Retinal pigment epithelial cell (primary cell): ENCODE data around the gene YEATS2.

Source experiments
- DNase-seq: peaks from one replicate; pipeline ENCODE4 v3.0.0-alpha.2; 2010; ENCODE audit warnings: low read depth
- H3K4me3 ChIP-seq: 2 replicates; pipeline ENCODE4 v1.5.1; 2011; ENCODE audit warnings: mild to moderate bottlenecking, low read length, control low read depth, moderate library complexity
- CTCF ChIP-seq: conservative IDR thresholded peaks from 2 replicates; pipeline ENCODE4 v1.5.1; 2011; ENCODE audit warnings: low read depth, low read length, control low read depth, inconsistent platforms

The YEATS2 gene

GRCh38 chr3:183789826-183790225 lies 92.2 kb downstream of the YEATS2 start:
- no peak overlapping the region for H3K4me3 ChIP-seq
- TF ChIP-seq CTCF = no peak
- no peak for DNase-seq

GRCh38 chr3:183790700-183791099 lies 93.1 kb downstream of the YEATS2 start:
- DNase-seq = no peak
- TF ChIP-seq CTCF = no peak
- H3K4me3 ChIP-seq = no peak overlapping the region

GRCh38 chr3:183792976-183793375 lies 95.4 kb downstream of the YEATS2 start:
- DNase-seq = no peak
- TF ChIP-seq CTCF = no peak
- H3K4me3 ChIP-seq = no peak overlapping the region

- DNase-seq = no peak
- no peak for TF ChIP-seq CTCF
- no peak overlapping the region for H3K4me3 ChIP-seq
Measured at GRCh38 chr3:183794452-183794851, 96.9 kb downstream of the YEATS2 start.

GRCh38 chr3:183796372-183796771 lies 98.8 kb downstream of the YEATS2 start:
- TF ChIP-seq CTCF = no peak
- no peak for DNase-seq
- no peak overlapping the region for H3K4me3 ChIP-seq

GRCh38 chr3:183797996-183798395 lies 100.4 kb downstream of the YEATS2 start:
- TF ChIP-seq CTCF = no peak
- H3K4me3 ChIP-seq = no peak overlapping the region
- DNase-seq = no peak

- no peak overlapping the region for H3K4me3 ChIP-seq
- TF ChIP-seq CTCF = no peak
- DNase-seq = no peak
Measured at GRCh38 chr3:183799461-183799860, 101.9 kb downstream of the YEATS2 start.
